ENCODE measurements around the gene S100A8.

GRCh38 chr1:153343040-153343681 lies 47.7 kb downstream of the S100A8 start:
- TF ChIP-seq, protein P1, sequence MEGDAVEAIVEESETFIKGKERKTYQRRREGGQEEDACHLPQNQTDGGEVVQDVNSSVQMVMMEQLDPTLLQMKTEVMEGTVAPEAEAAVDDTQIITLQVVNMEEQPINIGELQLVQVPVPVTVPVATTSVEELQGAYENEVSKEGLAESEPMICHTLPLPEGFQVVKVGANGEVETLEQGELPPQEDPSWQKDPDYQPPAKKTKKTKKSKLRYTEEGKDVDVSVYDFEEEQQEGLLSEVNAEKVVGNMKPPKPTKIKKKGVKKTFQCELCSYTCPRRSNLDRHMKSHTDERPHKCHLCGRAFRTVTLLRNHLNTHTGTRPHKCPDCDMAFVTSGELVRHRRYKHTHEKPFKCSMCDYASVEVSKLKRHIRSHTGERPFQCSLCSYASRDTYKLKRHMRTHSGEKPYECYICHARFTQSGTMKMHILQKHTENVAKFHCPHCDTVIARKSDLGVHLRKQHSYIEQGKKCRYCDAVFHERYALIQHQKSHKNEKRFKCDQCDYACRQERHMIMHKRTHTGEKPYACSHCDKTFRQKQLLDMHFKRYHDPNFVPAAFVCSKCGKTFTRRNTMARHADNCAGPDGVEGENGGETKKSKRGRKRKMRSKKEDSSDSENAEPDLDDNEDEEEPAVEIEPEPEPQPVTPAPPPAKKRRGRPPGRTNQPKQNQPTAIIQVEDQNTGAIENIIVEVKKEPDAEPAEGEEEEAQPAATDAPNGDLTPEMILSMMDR (IDR thresholded peaks at IDR 0.05; ENCODE audit: insufficient read depth, low read depth, low read length) = no peak
- no peak for TF ChIP-seq EZH2 (IDR thresholded peaks at IDR 0.05; ENCODE audit: insufficient read depth, low read length)
